ENCODE results near the gene TBC1D9B.
"Not testable (repeated sequence)": the region's sequence is repeated elsewhere in the genome, so short reads cannot be mapped to it uniquely, and the experiment has no call there.

DNA sequence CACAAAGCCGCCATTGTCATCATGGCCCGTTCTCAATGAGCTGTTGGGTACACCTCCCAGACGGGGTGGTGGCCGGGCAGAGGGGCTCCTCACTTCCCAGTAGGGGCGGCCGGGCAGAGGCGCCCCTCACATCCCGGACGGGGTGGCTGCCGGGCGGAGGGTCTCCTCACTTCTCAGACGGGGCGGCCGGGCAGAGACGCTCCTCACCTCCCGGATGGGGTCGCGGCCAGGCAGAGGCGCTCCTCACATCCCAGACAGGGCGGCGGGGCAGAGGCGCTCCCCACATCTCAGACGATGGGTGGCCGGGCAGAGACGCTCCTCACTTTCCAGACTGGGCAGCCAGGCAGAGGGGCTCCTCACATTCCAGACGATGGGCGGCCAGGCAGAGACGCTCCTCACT lies 72.8 kb downstream of the TBC1D9B start:
- TF ChIP-seq CTCF, POLR2A (IDR thresholded peaks at IDR 0.05): not testable (repeated sequence)

All from uterus (tissue), 2 donors.